Small intestine (tissue), 7 donors: ENCODE results near the gene FBL. TPM values are rescaled to one million over a fixed set of nuclear protein-coding genes. Genes with fewer than 3 reads are reported as not detected.
"Not testable (repeated sequence)": the region's sequence is repeated elsewhere in the genome, so short reads cannot be mapped to it uniquely, and the experiment has no call there.

Experiments used
- DNase-seq, 2 donors: peaks; one replicate each; pipeline versions ENCODE4 v3.0.0 to v3.0.0-alpha.2; 2013
- FAIRE-seq: peaks from 2 replicates; lab custom pipeline; 2012; peaks lifted over from hg19 to GRCh38; lab: Jason Lieb, UNC
- H3K27ac ChIP-seq, 3 donors: one replicate each; pipeline ENCODE4 v1.5.1; 2013; ENCODE audit warnings: low read length in 2 of 3, mild to moderate bottlenecking in 2 of 3, control low read depth in 1 of 3, inconsistent platforms in 1 of 3, low read depth in 1 of 3, moderate library complexity in 1 of 3
- H3K27me3 ChIP-seq, 3 donors: one replicate each; pipeline ENCODE4 v1.6.1; 2013; ENCODE audit warnings: low read length in 3 of 3, inconsistent platforms in 1 of 3; ENCODE audit not compliant: control insufficient read depth in 3 of 3, insufficient read depth in 3 of 3
- H3K36me3 ChIP-seq, 3 donors: one replicate each; pipeline ENCODE4 v1.6.1; 2013; ENCODE audit warnings: low read length in 3 of 3, inconsistent platforms in 1 of 3, low read depth in 1 of 3, mild to moderate bottlenecking in 1 of 3, moderate library complexity in 1 of 3; ENCODE audit not compliant: control insufficient read depth in 3 of 3, insufficient read depth in 2 of 3
- H3K4me1 ChIP-seq, 3 donors: one replicate each; pipeline ENCODE4 v1.6.1; 2013; ENCODE audit warnings: low read length in 2 of 3, inconsistent platforms in 1 of 3, low read depth in 1 of 3, mild to moderate bottlenecking in 1 of 3, moderate library complexity in 1 of 3; ENCODE audit not compliant: control insufficient read depth in 3 of 3, insufficient read depth in 2 of 3
- H3K4me3 ChIP-seq, 3 donors: one replicate each; pipeline ENCODE4 v1.5.1; 2013; ENCODE audit warnings: low read length in 3 of 3, control low read depth in 1 of 3, inconsistent platforms in 1 of 3, low read depth in 1 of 3, mild to moderate bottlenecking in 1 of 3, moderate library complexity in 1 of 3
- H3K9me3 ChIP-seq, 2 donors: one replicate each; pipeline ENCODE4 v1.6.1; 2013; ENCODE audit warnings: low read depth in 1 of 2, low read length in 1 of 2; ENCODE audit not compliant: control insufficient read depth in 2 of 2, insufficient read depth in 1 of 2
- WGBS, 3 donors: extraction: QIAGEN DNeasy Blood & Tissue Kit; methylation state at CpG; one replicate each; pipeline ENCODE4 v1.1.7; 2013; 5-methylcytosine and 5-hydroxymethylcytosine counted together
- polyA plus RNA-seq, 4 donors: library from polyadenylated mRNA; stranded (reverse) in 3 of 4; unstranded in 1 of 4; fragments of 200-250 nt in 3 of 4; fragments of 120-200 nt in 1 of 4; gene quantifications; one replicate each; pipeline versions ENCODE4 v1.2.1 to v1.2.3, GENCODE V29; 2013
- donor health status: healthy with polysubstance abuse.
- donor health status: control.
- donor health status: control.
- donor health status: Bipolar disorder and iron deficiency.
- donor health status: healthy.

FBL gene
- polyA plus RNA-seq, 4 donors, result 109 to 447 (median 199) TPM

DNA sequence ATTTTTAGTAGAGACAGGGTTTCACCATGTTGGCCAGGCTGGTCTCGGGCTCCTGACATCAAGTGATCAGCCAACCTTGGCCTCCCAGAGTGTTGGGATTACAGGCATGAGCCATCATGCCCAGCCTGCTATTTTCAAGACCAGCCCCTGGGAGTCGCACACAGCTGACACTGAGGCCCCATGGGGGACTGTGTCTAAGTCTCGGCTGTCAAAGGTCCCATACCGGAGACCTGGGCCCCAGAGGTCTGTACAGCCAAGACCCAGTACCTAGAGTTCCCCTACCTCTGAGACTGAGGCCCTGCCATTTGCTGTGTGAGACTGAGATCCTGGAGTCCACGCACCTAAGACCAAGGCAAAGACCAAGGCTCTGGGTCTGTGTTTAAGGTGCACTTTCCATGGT lies 34.1 kb upstream of the FBL start:
- not testable (repeated sequence) for FAIRE-seq, H3K9me3 ChIP-seq, H3K4me1 ChIP-seq, H3K4me3 ChIP-seq, H3K27ac ChIP-seq, DNase-seq, H3K27me3 ChIP-seq, H3K36me3 ChIP-seq
- 88 to 92% (median 92%) methylated on average over 4 of the region's 5 CpGs for WGBS, 3 donors

DNA sequence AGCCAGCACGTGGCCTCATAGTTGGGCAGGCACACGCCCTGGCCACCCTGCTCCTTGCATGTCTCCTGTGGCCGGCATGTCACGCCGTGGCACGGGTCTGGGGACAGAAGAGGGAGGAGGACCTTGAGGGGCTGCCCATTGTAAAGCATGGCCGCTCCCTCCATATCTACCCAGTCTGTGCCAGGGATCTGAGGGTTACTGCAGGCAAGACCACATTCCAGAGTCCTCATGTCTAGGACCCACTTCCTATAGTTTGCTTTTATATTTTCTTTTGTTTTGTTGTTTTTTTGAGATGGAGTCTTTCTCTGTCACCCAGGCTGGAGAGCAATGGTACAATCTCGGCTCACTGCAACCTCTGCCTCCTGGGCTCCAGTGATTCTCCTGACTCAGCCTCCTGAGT lies 33.6 kb upstream of the FBL start:
- H3K9me3 ChIP-seq, H3K4me1 ChIP-seq, H3K4me3 ChIP-seq, H3K36me3 ChIP-seq, FAIRE-seq, H3K27ac ChIP-seq, H3K27me3 ChIP-seq, DNase-seq: not testable (repeated sequence)
- 78 to 100% (median 91%) methylated on average over 1 of the region's 8 CpGs for WGBS, 3 donors

DNA sequence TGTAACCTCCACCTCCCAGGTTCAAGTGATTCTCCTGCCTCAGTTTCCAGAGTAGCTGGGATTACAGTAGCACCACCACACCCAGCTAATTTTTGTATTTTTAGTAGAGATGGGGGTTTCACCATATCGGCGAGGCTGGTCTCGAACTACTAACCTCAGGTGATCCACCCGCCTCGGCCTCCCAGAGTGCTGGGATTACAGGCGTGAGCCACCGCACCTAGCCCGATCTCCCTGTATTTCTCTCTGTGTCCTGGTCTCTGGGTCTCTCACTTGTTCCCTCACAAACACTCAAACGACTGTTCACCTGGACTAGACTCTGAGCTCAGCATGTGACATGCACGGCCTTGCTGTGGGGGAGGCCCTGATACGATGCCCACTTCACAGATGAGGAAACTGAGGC lies 32.7 kb upstream of the FBL start:
- DNase-seq, H3K4me3 ChIP-seq, H3K27ac ChIP-seq, H3K9me3 ChIP-seq, H3K36me3 ChIP-seq, FAIRE-seq, H3K4me1 ChIP-seq, H3K27me3 ChIP-seq: not testable (repeated sequence)
- 77 to 87% (median 83%) methylated on average over 10 to 11 of the region's 11 CpGs for WGBS, 3 donors

DNA sequence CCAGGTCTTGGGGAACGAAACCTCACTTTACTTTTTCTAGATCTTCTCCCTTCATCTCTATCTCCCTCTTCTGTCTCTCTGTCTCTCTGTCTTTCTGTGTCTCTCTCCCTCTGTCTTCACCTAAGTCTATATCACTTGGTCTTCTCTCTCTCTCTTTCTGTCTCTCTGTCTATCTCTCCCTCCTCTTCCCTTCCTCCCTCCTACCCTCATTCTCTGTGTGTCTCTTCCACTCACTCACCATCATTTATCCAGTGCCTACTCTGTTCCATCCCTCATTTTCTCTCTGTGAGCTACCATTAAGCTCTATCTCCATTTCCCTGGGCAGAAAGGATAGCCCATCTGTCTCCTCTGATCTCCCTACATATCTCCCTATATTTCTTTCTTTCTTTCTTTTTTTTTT lies 32.2 kb upstream of the FBL start:
- no peak overlapping the region for H3K4me3 ChIP-seq
- FAIRE-seq, result no peak
- no peaks in the 10 kb centered on the region for H3K4me1 ChIP-seq
- peaks cover 0 to 4% (median 0%) of the 10 kb centered on the region in 3 donors for H3K36me3 ChIP-seq
- no peaks in the 10 kb centered on the region for H3K27me3 ChIP-seq
- no peak for DNase-seq
- no peak overlapping the region for H3K27ac ChIP-seq
- 71 to 100% (median 94%) methylated on average over 1 of the region's 1 CpG for WGBS, 3 donors
- no peaks in the 10 kb centered on the region for H3K9me3 ChIP-seq

DNA sequence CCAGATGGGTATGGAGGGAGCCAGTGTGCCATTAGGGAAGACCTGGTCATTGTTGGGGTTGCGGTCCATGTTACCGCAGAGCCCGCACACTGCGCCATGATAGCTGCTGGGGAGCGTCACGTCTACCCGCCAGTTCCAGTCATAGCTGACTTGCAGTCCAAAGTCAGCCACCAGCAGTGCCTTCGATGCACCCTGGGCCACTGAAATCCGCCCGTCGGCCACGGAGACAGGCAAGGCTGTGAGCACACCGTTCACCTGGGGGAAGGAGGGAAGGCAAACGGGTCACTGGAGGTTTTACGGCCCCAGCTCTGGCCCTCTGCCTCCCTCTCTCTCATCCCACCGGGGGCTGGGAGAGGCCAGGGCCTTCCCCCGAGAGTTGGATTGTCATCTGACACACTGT lies 31.8 kb upstream of the FBL start:
- not testable (repeated sequence) for H3K27ac ChIP-seq, FAIRE-seq

DNA sequence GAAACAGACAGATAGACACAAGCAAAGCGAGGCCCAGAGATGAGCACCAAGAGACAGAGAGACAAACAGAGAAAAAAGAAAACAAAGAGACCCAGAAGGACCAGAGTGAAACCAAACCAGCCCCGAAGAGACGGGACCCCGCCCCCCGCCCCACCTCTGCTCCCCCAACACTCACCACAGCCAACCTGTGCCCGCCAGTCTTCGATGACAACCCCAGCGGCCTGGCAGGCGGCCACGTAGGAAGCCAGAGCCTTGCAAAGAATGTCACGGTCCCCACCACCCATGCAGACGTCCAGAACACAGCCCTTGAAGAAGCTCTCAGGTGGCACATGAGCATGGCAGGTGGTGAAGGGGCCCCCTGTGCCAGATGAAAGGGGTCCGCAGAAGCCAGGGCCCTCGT lies 31.3 kb upstream of the FBL start:
- H3K36me3 ChIP-seq, H3K4me1 ChIP-seq, H3K9me3 ChIP-seq, H3K4me3 ChIP-seq, H3K27me3 ChIP-seq, FAIRE-seq, DNase-seq, H3K27ac ChIP-seq: not testable (repeated sequence)
- 73 to 76% (median 75%) methylated on average over 12 to 14 of the region's 14 CpGs for WGBS, 3 donors

More for the DNA sequence above, 31.8 kb upstream of the FBL start:
- H3K4me3 ChIP-seq, H3K4me1 ChIP-seq, H3K36me3 ChIP-seq, H3K27me3 ChIP-seq, H3K9me3 ChIP-seq, DNase-seq: not testable (repeated sequence)
- 90 to 96% (median 90%) methylated on average over 13 to 15 of the region's 17 CpGs for WGBS, 3 donors

DNA sequence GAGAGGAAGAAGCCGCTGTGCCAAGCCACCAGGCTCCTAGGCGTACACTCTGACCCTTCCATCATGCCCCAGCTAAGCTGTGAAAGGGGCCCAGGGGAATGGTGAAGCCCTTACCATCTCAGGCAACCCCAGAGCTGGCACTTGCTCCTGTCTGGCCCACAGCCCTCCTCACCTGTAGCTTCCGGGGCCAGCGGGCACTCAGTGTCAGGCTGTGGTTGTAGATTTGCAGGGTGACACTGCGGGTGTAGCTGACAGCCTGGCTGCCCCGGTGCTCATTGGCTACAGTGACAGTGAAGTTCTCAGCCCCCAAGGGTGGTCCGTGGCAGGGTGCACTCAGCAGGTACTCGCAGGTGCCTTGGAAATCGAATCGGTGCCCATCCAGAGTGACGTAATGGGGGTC lies 30.3 kb upstream of the FBL start:
- not testable (repeated sequence) for DNase-seq, H3K4me3 ChIP-seq, H3K9me3 ChIP-seq, H3K27ac ChIP-seq, H3K36me3 ChIP-seq, FAIRE-seq, H3K4me1 ChIP-seq, H3K27me3 ChIP-seq
- WGBS, 3 donors, result 97 to 100% (median 100%) methylated on average over 2 of the region's 11 CpGs

DNA sequence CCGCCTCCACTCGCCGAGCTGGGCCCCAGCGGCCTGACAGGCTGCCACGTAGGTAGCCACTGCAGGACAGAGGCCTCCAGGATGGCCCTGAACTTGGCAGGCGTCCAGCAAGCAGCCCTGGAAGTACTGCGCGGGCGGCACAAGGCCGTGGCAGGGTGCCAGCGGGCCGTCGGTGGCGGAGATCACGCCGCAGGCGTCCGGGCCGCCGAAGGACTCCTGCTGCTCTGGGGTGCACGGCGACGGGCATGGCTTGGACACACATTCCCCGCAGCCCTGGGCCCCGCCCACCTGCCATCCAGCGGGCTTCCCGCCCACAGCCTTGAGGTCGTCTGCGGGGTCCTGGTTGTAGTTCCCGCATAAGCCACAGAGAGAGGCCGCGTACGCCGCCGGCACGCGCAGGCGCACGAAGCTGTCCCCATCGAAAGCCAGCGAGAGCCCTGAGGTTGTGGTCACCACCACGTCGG lies 29.3 kb upstream of the FBL start:
- not testable (repeated sequence) for H3K4me3 ChIP-seq, DNase-seq, FAIRE-seq, H3K27ac ChIP-seq, H3K9me3 ChIP-seq, H3K4me1 ChIP-seq, H3K27me3 ChIP-seq
- 62 to 86% (median 78%) methylated on average over 28 to 43 of the region's 43 CpGs for WGBS, 3 donors
- H3K36me3 ChIP-seq, result peaks cover 0 to 12% (median 0%) of the 10 kb centered on the region in 3 donors

DNA sequence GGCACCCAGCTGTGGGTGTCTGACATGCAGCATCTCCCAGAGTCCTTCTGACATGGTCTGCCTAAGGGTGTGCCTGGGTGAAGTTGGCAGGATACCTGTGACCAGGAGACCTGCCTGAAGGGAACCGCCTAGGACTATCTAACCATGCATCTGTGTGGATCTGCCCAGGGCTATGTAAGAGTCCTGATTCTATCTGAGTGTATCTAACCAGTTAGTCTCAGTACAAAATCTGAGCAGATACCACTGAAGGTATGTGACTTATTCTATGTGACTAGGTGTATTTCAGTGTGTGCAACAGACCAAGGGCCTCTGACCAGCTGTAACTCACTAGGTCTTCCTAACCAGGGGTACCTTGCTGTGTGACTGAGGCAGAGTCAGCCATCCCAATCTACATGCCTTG lies 28.2 kb upstream of the FBL start:
- no peak overlapping the region for H3K27ac ChIP-seq
- 83 to 93% (median 91%) methylated on average over 1 of the region's 1 CpG for WGBS, 3 donors
- no peak overlapping the region for H3K4me3 ChIP-seq
- DNase-seq, result no peak
- H3K4me1 ChIP-seq, result no peaks in the 10 kb centered on the region
- peaks cover 0 to 17% (median 0%) of the 10 kb centered on the region in 3 donors for H3K36me3 ChIP-seq
- H3K9me3 ChIP-seq, result no peaks in the 10 kb centered on the region
- no peaks in the 10 kb centered on the region for H3K27me3 ChIP-seq
- FAIRE-seq, result no peak
